ENCODE results near the gene NCDN. TPM values are rescaled to one million over a fixed set of nuclear protein-coding genes. Genes with fewer than 3 reads are reported as not detected.

NCDN gene
- total RNA-seq, 2 donors from 2014 or later, result 25.3 to 33.4 TPM

DNA sequence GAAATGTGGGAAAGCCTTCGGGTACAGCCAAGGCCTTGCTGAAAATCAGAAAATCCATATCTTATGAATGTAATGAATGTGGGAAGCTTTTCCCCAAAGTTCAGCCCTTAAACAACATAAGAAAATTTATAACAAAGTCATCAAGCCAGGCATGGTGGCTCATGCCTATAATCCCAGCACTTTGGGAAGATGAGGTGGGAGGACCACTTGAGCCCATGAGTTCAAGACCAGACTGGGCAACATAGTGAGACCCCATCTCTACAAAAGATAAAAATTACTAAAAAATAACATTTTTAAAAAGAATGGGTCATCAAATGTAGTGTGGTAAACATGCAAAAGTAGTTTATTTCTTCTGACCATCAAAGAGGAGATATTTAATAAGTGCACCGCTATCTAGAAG lies 46.3 kb upstream of the NCDN start:
- Mint-ChIP-seq H3K9me3 (peaks cover 21% of the 10 kb centered on the region), H3K27me3 (ENCODE audit: insufficient read depth) (no peaks in the 10 kb centered on the region), H3K4me1 (peaks cover 8% of the 10 kb centered on the region), H3K27ac (no peak overlapping the region), H3K4me3 (no peak overlapping the region), H3K36me3 (ENCODE audit: low read depth) (peaks cover 31% of the 10 kb centered on the region)
- Histone ChIP-seq H3K4me1 (ENCODE audit: control insufficient read depth, insufficient read depth, low read length) (no peaks in the 10 kb centered on the region), H3K27me3 (ENCODE audit: control insufficient read depth, insufficient read depth, low read length, poor library complexity, severe bottlenecking) (no peaks in the 10 kb centered on the region), H3K9ac (ENCODE audit: extremely low read depth, low read length, poor library complexity, severe bottlenecking) (no peak overlapping the region), H3K4me3 (ENCODE audit: low read length) (no peak overlapping the region), H3K9me3 (ENCODE audit: control insufficient read depth, low read length) (peaks cover 9% of the 10 kb centered on the region), H3K27ac (ENCODE audit: low read depth, low read length) (no peak overlapping the region), H3K36me3 (ENCODE audit: control insufficient read depth, insufficient read depth, low read length) (peaks cover 6% of the 10 kb centered on the region)
- TF ChIP-seq, protein P1, sequence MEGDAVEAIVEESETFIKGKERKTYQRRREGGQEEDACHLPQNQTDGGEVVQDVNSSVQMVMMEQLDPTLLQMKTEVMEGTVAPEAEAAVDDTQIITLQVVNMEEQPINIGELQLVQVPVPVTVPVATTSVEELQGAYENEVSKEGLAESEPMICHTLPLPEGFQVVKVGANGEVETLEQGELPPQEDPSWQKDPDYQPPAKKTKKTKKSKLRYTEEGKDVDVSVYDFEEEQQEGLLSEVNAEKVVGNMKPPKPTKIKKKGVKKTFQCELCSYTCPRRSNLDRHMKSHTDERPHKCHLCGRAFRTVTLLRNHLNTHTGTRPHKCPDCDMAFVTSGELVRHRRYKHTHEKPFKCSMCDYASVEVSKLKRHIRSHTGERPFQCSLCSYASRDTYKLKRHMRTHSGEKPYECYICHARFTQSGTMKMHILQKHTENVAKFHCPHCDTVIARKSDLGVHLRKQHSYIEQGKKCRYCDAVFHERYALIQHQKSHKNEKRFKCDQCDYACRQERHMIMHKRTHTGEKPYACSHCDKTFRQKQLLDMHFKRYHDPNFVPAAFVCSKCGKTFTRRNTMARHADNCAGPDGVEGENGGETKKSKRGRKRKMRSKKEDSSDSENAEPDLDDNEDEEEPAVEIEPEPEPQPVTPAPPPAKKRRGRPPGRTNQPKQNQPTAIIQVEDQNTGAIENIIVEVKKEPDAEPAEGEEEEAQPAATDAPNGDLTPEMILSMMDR (conservative IDR thresholded peaks at IDR 0.05), result no peak
- no peak for DNase-seq
- 95 to 100% methylated on average over 1 of the region's 2 CpGs for WGBS, 2 experiments (ENCODE audit: insufficient coverage in 1 of 2, insufficient read length in 1 of 2)

DNA sequence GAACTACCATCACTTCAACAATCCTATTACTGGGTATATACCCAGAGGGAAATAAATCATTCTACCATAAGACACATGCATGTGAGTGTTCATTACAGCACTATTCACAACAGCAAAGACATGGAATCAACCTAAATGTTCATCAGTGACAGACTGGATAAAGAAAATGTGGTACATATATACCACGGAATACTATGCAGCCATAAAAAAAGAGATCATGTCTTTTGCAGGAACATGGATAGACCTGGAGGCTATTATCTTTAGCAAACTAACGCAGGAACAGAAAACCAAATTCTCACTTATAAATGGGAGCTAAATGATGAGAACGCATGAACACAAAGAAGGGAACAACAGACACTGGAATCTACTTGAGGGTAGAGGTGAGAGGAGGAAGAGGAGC lies 39.4 kb upstream of the NCDN start:
- Histone ChIP-seq H3K4me1 (ENCODE audit: control insufficient read depth, insufficient read depth, low read length) (no peaks in the 10 kb centered on the region), H3K36me3 (ENCODE audit: control insufficient read depth, insufficient read depth, low read length) (no peaks in the 10 kb centered on the region), H3K27ac (ENCODE audit: low read depth, low read length) (no peak overlapping the region), H3K9ac (ENCODE audit: extremely low read depth, low read length, poor library complexity, severe bottlenecking) (no peak overlapping the region), H3K27me3 (ENCODE audit: control insufficient read depth, insufficient read depth, low read length, poor library complexity, severe bottlenecking) (no peaks in the 10 kb centered on the region), H3K4me3 (ENCODE audit: low read length) (no peak overlapping the region), H3K9me3 (ENCODE audit: control insufficient read depth, low read length) (peaks cover 30% of the 10 kb centered on the region)
- Mint-ChIP-seq H3K27me3 (ENCODE audit: insufficient read depth) (no peaks in the 10 kb centered on the region), H3K9me3 (peaks cover 39% of the 10 kb centered on the region), H3K36me3 (ENCODE audit: low read depth) (peaks cover 47% of the 10 kb centered on the region), H3K4me1 (no peaks in the 10 kb centered on the region), H3K4me3 (no peak overlapping the region), H3K27ac (no peak overlapping the region)
- TF ChIP-seq, protein P1 (conservative IDR thresholded peaks at IDR 0.05), result no peak
- DNase-seq, result no peak
- WGBS, 2 experiments (ENCODE audit: insufficient coverage in 1 of 2, insufficient read length in 1 of 2), result 95 to 100% methylated on average over 2 to 3 of the region's 3 CpGs

DNA sequence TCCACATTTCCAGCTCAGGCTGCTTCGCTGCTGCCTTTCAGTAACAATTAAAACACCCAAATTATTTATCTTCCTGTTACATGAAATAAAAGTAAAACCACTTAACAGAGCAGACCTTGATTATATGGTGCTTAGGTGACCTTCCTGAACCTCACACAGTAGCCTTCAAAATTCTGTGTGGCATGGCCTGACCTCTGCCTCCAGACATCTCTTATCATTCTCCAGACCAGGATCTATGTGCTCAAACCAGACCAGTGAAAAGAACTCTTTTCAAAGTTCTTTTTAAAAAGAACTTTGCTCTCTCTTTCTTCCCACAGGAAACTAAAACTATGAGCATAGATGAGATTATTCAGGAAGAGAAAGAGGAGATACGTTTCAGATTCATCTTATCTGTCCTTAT lies 38.2 kb upstream of the NCDN start:
- DNase-seq, result no peak

More for the DNA sequence above, 38.2 kb upstream of the NCDN start:
- H3K36me3 ChIP-seq (ENCODE audit: control insufficient read depth, insufficient read depth, low read length), result no peaks in the 10 kb centered on the region
- Mint-ChIP-seq H3K4me1 (no peaks in the 10 kb centered on the region), H3K36me3 (ENCODE audit: low read depth) (peaks cover 46% of the 10 kb centered on the region), H3K4me3 (no peak overlapping the region), H3K27ac (peak overlapping the region; percentile 10), H3K9me3 (peaks cover 38% of the 10 kb centered on the region), H3K27me3 (ENCODE audit: insufficient read depth) (no peaks in the 10 kb centered on the region)
- no peaks in the 10 kb centered on the region for H3K27me3 ChIP-seq (ENCODE audit: control insufficient read depth, insufficient read depth, low read length, poor library complexity, severe bottlenecking)
- no peak overlapping the region for H3K4me3 ChIP-seq (ENCODE audit: low read length)
- H3K4me1 ChIP-seq (ENCODE audit: control insufficient read depth, insufficient read depth, low read length), result no peaks in the 10 kb centered on the region
- H3K27ac ChIP-seq (ENCODE audit: low read depth, low read length), result no peak overlapping the region
- TF ChIP-seq, protein P1 (conservative IDR thresholded peaks at IDR 0.05), result no peak
- H3K9me3 ChIP-seq (ENCODE audit: control insufficient read depth, low read length), result peaks cover 30% of the 10 kb centered on the region
- no peak overlapping the region for H3K9ac ChIP-seq (ENCODE audit: extremely low read depth, low read length, poor library complexity, severe bottlenecking)
- WGBS, 2 experiments (ENCODE audit: insufficient coverage in 1 of 2, insufficient read length in 1 of 2), result 97% methylated on average over 2 of the region's 2 CpGs; no CpG with 5 or more reads in 1 of the 2 experiments

Data from endodermal cell (in vitro differentiated cells).